ENCODE results near the gene STYX.

Gene STYX, protein sequence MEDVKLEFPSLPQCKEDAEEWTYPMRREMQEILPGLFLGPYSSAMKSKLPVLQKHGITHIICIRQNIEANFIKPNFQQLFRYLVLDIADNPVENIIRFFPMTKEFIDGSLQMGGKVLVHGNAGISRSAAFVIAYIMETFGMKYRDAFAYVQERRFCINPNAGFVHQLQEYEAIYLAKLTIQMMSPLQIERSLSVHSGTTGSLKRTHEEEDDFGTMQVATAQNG

GRCh38 chr14:52729925-52730708 is at the start of gene STYX:
Gene STYX (plus strand): TSS chr14:52730166. CDS start chr14:52730475, 309 bp downstream.
- peak; percentile 90 for DNase-seq

- DNase-seq = no peak
These were observed 45.9 kb upstream of the STYX start for GRCh38 chr14:52683985-52684520.

GRCh38 chr14:52686176-52686575 is 43.8 kb upstream of the STYX start:
- no peak for DNase-seq

DNA sequence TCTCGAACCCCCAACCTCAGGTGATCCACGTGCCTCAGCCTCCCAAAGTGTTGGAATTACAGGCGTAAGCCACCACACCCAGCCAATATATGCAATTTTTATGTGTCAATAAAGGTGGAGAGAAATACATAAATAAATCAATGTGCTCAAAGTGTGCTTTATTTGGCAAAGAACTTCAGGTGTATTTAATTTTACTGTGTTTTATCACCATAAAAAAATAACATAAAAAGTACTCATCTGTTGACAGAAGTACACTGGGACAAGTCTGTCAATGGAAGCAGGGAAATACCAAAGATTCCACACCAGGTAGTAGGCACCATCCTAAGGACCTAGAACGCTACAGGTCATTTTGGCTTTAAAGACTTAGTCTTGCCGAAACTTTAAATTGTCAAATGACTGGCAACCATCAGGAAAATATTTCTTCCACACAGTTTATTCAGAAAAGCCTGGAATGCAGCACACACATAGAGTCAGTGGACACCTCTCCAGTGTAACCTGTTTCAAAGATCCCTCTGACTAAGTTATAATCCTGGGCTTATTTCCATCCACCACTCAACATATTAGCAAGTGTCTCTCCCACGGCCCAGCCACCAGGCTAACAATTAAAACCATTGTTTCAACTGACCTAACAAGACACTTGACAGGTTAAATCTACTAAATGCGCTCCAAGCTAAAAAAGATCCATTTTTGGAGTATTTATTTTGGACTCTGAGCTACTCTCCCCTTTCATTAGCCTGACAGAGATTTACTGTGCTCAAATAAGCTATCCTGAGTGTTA is 38.8 kb upstream of the STYX start:
- peak; percentile 19 for DNase-seq

GRCh38 chr14:52692248-52692962 is 37.6 kb upstream of the STYX start:
- no peak for DNase-seq

- DNase-seq = no peak
These were observed 36.9 kb upstream of the STYX start for GRCh38 chr14:52693036-52693435.

- DNase-seq = no peak
These were observed 36.4 kb upstream of the STYX start for GRCh38 chr14:52693532-52693931.

DNA sequence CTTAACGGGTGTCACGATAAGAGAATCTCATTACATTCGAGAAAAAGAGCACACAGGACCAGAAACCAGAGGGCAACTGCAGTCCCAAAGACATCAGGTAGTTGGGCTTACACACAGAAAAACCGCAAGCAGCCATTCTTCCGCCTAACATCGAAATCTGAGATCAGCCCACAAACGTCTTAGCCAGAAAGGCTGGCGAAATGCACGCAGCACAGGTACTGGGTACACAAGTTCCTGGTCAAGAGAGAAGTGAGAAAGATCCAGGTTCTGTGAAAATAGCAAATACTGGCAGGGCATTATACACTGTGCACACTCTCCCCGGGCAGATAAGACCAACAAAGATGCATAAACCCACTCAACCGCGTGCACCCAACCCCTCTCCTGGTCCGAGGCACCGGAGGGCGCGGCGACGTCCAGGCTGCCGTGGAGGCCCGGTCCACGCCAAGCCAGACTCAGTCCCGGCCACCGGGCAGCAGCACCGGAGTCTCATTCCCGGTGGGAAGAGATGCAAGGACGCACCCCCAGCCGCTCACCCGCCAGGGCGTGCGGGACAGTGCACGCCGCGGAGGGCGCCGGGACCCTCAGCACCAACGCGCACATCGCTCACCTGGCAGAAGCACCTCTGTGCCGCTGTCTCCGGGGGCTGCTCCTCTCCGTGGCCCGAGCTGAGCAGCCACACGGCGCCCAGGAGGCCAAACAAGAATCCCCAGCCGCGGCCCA is 35.0 kb upstream of the STYX start:
- DNase-seq = peak; percentile 36

- peak; percentile 69 for DNase-seq
These were observed 34.4 kb upstream of the STYX start, which contains the start of gene ERO1A for GRCh38 chr14:52695481-52696091. Gene ERO1A (minus strand): TSS chr14:52695558. CDS start chr14:52695481, 77 bp downstream.

DNA sequence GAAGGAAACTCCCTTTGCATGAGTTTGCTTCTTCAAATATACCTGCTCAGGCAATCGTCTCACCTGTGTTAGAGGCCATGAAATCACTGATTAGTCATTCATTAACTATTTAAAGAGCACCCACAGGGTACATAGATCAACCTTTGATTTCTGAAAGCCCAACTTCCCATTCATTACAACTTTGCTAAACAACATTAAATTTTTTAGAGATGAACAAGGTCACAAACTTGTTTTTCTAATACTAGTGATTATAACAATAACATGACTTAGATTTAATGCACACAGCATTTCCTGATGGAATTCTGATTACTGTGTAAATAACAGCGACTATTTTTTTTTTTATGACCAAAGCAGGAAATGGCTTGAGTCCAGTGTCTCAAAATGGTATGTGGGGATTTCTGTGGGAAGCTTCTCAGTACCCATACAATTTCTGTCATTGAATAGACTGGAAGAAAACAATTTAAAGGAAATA is 29.2 kb upstream of the STYX start:
- peak; percentile 30 for DNase-seq

GRCh38 chr14:52701223-52701622 is 28.7 kb upstream of the STYX start:
- no peak for DNase-seq

DNA sequence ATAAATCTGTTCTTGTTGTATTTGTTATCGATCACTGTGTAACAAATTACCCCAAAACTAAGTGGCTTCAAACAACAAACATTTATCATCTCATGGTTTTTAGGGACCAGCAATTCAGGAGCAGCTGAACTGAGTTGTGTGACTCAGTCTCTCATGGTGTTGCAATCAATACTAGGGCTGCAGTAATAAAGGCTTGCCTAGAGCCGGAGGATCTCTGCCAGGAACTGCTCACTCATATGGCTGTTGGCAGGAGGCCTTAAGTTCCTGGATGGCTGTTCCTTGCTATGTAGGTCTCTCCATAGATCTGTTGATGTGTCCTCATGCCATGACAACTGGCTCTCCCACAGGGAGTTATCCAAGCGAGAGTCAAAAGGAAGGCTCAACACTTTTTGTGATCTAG is 26.7 kb upstream of the STYX start:
- DNase-seq = peak; percentile 48

- DNase-seq = no peak
These were observed 26.3 kb upstream of the STYX start for GRCh38 chr14:52703664-52704063.

- peak; percentile 83 for DNase-seq
These were observed 23.7 kb upstream of the STYX start for GRCh38 chr14:52706286-52706685.

DNA sequence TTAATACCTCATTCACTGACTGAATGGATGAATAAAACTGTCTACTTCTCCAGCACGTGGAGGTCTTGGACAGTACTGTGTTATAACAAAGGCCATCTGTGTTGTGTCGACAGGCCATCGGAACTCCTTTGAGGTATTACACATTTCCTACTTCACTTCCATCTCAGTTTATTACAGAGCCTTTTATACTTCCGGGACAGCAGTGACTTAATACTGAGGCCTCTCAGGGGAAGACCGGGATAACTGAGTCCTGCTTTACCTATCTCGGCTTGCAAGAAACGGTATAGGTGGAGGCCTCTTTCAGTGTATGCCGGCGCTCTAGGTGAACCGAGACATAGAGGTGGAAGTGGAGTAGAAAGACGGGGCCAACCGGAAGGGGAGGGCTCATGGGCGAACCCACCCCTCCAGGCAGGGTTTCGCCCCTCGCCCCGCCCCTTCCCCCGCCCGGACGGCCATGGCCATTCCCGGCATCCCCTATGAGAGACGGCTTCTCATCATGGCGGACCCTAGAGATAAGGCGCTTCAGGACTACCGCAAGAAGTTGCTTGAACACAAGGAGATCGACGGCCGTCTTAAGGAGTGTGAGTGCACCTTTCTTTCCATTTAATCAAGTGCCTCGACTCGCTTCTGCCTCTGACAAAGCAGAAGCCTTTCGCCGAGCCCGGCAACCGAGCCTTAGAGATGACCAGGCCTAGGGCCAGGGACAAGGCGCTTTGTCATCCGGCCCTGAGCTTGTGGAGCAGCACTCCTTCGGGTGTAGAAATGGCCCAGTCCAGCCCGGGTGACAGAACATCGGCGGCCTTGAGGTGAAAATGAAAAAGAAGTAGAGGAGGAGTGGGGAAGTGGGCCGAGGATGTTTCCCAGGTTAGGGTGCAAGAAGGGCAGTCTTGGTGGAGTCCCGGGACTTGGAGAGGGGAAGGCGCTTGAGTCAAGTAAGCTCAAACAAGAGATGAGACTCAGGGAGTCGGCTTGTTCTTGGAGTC is 23.0 kb upstream of the STYX start, which contains the start of gene PSMC6:
PSMC6 (plus strand) TSS at position 477 of the 983 bp plus-strand sequence; CDS start at position 497, 20 bp downstream.
- peak; percentile 97 for DNase-seq

DNA sequence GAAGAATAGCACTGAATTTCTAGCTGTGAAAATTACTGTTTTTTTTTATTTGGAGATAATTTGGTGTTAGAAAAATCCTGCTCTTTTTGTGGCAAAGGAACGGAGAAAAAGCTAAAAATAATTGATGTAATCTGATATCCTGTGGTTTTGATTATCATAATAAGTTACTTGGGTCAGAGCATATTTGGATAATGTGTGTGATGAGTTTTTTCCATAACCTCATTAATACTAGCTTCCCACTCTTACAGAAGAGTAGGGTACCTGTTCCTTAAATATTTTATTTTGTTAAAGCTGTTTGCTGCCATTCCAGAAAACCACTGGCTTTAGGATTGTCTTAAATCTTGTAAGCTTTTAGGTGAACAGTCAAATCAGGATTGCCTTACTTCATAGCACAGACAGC is 18.3 kb upstream of the STYX start:
- no peak for DNase-seq

DNA sequence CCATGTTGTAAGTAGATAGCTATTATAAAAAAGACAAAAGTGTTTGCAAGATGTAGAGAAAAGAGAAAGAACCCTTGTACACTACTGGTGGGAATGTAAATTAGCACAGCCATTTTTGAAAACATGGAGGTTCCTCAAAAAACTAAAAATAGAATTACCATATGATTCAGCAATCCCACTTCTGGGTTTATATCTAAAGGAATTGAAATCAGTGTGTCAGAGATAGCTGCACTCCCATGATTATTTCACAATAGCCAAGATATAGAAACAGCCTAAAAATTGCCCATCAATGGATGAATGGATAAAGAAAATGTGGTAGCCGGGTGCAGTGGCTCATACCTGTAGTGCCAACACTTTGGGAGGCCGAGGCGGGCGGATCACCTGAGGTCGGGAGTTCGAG is 13.8 kb upstream of the STYX start:
- no peak for DNase-seq

DNA sequence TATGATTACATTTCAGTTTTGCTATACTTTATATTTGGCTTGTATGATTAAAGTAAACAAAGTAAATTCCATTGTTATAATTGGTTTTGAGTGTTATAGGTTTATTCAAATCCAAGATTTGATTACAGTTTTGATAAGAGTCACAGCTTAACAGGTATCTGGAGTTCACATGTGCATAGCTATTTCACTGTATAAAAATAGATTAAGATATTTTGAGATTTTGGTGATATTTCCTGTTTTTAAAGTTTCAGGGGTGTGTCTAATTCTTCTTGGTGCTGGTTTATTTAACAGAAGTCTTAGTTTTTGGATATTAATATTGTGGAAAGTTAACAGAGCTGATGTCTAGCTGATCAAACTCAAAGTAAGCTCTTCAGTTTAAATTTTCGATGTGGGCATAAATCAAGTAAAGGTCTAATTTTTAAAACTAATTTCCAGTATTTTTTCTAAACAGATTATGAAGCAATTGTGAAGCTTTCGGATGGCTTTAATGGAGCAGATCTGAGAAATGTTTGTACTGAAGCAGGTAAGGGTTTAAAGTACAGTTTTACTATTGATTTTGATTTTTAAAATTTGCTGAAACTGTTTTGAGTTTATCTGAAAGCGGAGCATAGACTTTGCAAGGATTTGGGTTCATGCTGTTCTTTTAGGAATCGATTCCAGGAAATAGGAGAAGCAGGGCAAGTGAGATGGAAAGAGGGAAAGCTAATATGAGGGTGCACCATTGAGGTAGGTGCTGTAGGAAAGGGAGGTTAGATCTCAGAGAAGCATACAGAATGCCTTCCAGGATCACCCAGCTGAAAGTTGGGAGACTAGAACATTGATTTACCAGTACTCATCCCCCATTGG is 6.2 kb upstream of the STYX start:
- no peak for DNase-seq

DNA sequence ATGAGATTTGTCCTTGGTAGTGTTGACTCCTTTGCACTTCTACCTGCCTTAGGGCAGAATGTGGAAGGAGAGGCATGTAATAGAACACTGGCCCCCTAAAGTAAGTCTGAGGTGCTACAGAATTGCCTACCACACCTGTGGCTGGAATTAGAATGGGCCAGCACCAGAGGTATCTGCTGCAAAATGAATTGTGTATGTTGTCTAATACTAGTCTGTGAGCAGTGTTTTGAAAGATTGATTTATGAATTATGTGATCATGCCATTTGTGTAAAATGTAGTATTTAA is 5.7 kb upstream of the STYX start:
- DNase-seq = no peak

All from NCI-H2029 treated with DMSO at 0.1 percent for 48 hours (cell line).